HG02759 (cell line): Measurements from ENCODE around the gene SCUBE2.

Experiments
- ATAC-seq: cut with Tn5 transposase; IDR thresholded peaks from one replicate; pipeline ENCODE4 v1.9.1; 2021; ENCODE audit warnings: mild to moderate bottlenecking, moderate library complexity; ENCODE audit not compliant: unreplicated experiment

SCUBE2 gene

GRCh38 chr11:9047964-9048523, 43.4 kb downstream of the SCUBE2 start:
- no peak for ATAC-seq

- no peak for ATAC-seq
Measured at GRCh38 chr11:9046481-9046880, 44.9 kb downstream of the SCUBE2 start.

DNA sequence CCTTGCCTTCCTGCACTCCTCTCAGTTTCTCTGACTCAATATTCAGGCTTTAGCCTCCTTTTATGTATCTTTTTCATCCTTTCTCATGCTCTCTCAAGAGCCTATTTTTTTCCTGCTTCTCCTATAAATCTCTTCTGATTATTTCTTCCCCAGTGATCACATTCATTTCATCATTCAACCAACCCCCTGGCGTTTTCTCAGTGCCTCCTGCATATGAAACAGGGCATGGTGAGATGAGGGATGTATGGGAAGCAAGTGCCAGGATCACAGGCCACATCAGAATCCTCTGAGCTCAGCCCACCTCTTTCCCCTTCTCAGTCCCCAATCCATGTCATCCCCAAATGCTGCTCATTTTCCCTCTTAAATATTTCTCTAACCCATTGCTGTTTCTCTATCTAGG, 48.9 kb downstream of the SCUBE2 start:
- no peak for ATAC-seq

- ATAC-seq: no peak
Measured at GRCh38 chr11:9041747-9042146, 49.7 kb downstream of the SCUBE2 start.

- no peak for ATAC-seq
Measured at GRCh38 chr11:9040410-9040809, 51.0 kb downstream of the SCUBE2 start.

DNA sequence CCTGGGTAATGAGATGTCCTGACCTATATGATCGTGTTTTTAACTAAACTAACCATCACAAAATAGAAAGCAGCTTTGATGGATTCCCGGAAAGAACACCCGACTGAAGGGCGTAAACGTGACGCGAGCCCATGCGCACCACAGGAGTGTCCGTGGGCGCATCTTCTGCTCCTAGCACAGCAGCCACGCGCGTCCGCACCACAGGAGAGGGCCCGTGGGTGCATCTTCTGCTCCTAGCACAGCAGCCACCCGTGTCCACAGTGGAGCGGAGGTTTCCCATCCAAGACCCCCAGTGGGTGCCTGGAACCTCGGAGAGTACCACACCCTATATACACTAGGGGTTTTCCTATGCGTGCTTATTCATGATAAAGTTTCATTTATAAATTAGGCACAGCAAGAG, 51.5 kb downstream of the SCUBE2 start:
- no peak for ATAC-seq

- peak; percentile 84 for ATAC-seq
Measured at GRCh38 chr11:9039198-9039597, 52.2 kb downstream of the SCUBE2 start.

GRCh38 chr11:9038541-9038940, 52.9 kb downstream of the SCUBE2 start:
- ATAC-seq: no peak

DNA sequence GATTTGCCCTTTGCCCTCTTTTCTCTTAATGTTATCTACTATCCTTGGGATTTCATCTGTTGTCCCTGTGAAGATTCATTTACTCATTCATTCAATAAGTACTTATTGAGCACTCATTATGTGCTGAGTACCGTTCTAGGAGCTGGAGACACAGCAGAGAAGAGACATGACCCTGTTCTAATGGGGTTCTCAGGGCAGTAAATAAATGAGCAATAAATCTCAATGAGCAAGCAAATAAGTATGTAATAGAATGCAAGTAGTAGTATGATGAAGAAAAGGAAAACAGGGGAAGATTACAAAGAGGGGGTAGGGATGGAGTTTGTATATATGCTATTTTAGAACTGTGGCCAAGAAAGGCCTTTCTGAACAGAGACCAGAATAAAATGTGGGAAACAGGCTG, 53.4 kb downstream of the SCUBE2 start:
- ATAC-seq: no peak

DNA sequence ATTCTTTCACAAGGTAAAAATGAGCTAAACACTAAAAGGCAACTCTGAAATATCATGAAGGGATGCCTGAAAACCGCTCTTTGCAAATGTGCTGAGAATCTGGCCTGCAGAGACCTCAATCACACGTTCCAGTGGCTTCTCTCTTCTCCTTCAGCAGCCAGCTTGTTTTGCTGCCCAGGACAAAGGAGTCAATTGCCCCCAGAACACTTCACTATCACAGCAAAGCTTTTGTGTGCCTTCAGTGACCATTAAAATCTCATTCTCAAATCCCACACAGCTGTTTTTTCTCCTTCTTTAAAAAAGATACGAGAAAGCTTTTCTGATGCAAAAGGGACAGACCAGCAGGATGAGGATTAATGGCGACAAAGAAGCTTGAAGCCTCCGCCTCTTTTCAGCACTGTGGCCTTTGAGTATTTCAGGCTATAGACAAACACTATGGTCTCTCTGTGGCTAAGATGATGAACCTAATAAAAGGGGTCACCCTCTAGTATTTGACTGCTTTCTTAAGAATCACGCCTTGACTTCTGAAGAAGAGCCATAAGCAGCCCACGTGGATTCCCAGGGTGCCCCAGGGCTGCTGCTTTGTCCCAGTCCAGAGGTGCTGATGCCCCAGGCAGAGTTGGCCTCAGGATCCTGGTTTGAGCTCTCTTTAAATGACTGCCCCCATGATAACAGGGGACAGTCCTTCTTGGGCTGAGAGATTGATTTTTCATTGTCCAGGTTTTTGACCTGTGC, 54.2 kb downstream of the SCUBE2 start:
- no peak for ATAC-seq

DNA sequence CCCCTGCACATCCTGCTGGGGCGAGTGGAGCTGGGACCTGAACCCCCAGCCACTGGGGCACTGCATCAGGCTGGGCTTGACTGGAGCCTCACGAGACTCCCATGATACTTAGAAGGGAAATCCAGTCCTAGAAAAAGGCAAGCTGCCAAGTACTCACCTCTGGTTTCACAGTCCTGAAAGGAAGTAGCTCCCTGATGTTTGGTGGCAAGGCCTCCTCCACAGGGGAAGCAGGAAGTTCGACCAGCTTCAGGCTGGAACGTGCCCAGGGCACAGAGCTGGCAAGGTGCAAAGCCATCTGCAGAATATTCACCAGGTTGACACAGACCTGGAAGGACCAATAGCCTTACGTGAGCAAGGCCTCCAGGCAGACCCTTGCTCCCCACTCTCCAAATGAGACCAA, 60.8 kb downstream of the SCUBE2 start:
- ATAC-seq: no peak

GRCh38 chr11:9029422-9029821, 62.0 kb downstream of the SCUBE2 start:
- no peak for ATAC-seq

DNA sequence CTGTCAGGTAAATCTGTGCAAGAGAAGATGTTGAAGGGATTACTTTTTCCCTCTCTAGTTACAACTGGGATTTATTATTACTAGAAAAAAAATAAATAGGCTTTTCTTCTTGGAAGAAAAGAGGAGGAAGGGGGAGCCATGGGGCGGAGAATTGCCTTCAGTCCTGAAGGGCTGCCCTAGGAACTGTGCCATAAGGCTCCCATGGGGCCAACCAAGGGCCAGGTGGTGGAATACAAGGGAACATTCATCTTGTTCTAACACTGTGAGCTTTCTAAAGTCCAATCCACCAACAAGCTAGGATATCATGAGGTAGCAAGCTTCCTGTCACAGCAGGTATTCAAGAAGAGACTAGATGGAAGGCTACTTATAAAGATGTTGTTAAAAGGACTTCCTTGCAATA, 62.8 kb downstream of the SCUBE2 start:
- no peak for ATAC-seq

- no peak for ATAC-seq
Measured at GRCh38 chr11:9025101-9025850, 66.1 kb downstream of the SCUBE2 start.

GRCh38 chr11:9022961-9023680, 68.3 kb downstream of the SCUBE2 start:
- ATAC-seq: no peak

GRCh38 chr11:9020916-9021315, 70.5 kb downstream of the SCUBE2 start:
- ATAC-seq: no peak

GRCh38 chr11:9019861-9020260, 71.5 kb downstream of the SCUBE2 start:
- no peak for ATAC-seq

GRCh38 chr11:9017773-9018172, 73.6 kb downstream of the SCUBE2 start:
- no peak for ATAC-seq

- ATAC-seq: no peak
Measured at GRCh38 chr11:9016916-9017642, 74.3 kb downstream of the SCUBE2 start.

- no peak for ATAC-seq
Measured at GRCh38 chr11:9015677-9016076, 75.7 kb downstream of the SCUBE2 start.

DNA sequence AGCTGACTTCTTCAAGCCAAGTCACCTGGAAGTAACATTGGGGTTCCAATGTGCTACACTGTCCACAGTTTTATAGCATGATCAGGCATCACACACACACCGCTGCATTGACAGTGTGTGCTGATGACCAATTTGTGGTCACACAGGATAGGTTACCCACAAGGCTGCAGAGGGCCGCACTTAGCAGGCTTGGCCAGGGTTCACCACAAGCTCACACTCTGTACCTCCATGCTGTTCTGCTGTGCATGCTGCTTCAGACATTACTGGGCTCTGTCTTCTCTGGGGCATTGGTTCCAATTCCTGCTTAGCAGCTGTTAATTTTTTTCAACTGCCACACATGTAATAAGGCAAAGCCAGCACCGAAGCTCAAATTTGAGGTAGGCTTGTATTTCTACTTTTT, 76.6 kb downstream of the SCUBE2 start:
- ATAC-seq: no peak
